Measurements from ENCODE around the gene ASCC1. TPM values are rescaled to one million over a fixed set of nuclear protein-coding genes. Genes with fewer than 3 reads are reported as not detected.

ASCC1 gene
- total and polyA plus RNA-seq, 2 of the 13 experiments (the other 11 are each of a cell fraction or from before 2014, with no cell fraction given), result 21.6 to 30.1 TPM

- no peak for TF ChIP-seq DNMT1 (CRISPR knock-in tag; IDR thresholded peaks at IDR 0.05)
- TF ChIP-seq DPF2 (CRISPR knock-in tag; IDR thresholded peaks at IDR 0.05; ENCODE audit: borderline replicate concordance, low read depth), result no peak; the same call in 1 of the 2 replicates
- TF ChIP-seq, protein P1, sequence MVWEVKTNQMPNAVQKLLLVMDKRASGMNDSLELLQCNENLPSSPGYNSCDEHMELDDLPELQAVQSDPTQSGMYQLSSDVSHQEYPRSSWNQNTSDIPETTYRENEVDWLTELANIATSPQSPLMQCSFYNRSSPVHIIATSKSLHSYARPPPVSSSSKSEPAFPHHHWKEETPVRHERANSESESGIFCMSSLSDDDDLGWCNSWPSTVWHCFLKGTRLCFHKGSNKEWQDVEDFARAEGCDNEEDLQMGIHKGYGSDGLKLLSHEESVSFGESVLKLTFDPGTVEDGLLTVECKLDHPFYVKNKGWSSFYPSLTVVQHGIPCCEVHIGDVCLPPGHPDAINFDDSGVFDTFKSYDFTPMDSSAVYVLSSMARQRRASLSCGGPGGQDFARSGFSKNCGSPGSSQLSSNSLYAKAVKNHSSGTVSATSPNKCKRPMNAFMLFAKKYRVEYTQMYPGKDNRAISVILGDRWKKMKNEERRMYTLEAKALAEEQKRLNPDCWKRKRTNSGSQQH (CRISPR knock-in tag; IDR thresholded peaks at IDR 0.05; ENCODE audit: low read depth), result no peak
- TF ChIP-seq HNF1A (IDR thresholded peaks at IDR 0.05; ENCODE audit: low read depth), result peak; percentile 9; the same call in 1 of the 2 replicates
- no peak; the same call in 1 of the 2 replicates for TF ChIP-seq HNF1A (CRISPR knock-in tag; IDR thresholded peaks at IDR 0.05; ENCODE audit: borderline replicate concordance)
- no peak for TF ChIP-seq SKI (IDR thresholded peaks at IDR 0.05; ENCODE audit: partially characterized antibody)
- no peak for TF ChIP-seq THYN1 (CRISPR knock-in tag; IDR thresholded peaks at IDR 0.05; ENCODE audit: borderline replicate concordance, low read depth)
- TF ChIP-seq TRIM24 (CRISPR knock-in tag; IDR thresholded peaks at IDR 0.05), result 0 out of 2 replicates have a peak, but pooled peaks have one; percentile 6
- TF ChIP-seq ZBTB49 (CRISPR knock-in tag; IDR thresholded peaks at IDR 0.05; ENCODE audit: borderline replicate concordance), result no peak
- TF ChIP-seq BHLHE40 (IDR thresholded peaks at IDR 0.05; ENCODE audit: low read length), result no peak
- TF ChIP-seq, protein P2, sequence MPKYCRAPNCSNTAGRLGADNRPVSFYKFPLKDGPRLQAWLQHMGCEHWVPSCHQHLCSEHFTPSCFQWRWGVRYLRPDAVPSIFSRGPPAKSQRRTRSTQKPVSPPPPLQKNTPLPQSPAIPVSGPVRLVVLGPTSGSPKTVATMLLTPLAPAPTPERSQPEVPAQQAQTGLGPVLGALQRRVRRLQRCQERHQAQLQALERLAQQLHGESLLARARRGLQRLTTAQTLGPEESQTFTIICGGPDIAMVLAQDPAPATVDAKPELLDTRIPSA (CRISPR knock-in tag; IDR thresholded peaks at IDR 0.05; ENCODE audit: borderline replicate concordance), result no peak
- no peak for TF ChIP-seq SMARCC2 (IDR thresholded peaks at IDR 0.05)
- no peak for TF ChIP-seq STAT5B (CRISPR knock-in tag; IDR thresholded peaks at IDR 0.05)
- no peak for TF ChIP-seq ZNF253 (CRISPR knock-in tag; IDR thresholded peaks at IDR 0.05; ENCODE audit: borderline replicate concordance)
- no peak for TF ChIP-seq PHF5A (CRISPR knock-in tag; IDR thresholded peaks at IDR 0.05; ENCODE audit: low read depth, unreplicated experiment)
- TF ChIP-seq, protein P3, sequence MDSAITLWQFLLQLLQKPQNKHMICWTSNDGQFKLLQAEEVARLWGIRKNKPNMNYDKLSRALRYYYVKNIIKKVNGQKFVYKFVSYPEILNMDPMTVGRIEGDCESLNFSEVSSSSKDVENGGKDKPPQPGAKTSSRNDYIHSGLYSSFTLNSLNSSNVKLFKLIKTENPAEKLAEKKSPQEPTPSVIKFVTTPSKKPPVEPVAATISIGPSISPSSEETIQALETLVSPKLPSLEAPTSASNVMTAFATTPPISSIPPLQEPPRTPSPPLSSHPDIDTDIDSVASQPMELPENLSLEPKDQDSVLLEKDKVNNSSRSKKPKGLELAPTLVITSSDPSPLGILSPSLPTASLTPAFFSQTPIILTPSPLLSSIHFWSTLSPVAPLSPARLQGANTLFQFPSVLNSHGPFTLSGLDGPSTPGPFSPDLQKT (CRISPR knock-in tag; IDR thresholded peaks at IDR 0.05; ENCODE audit: borderline replicate concordance), result no peak
- TF ChIP-seq ATM (IDR thresholded peaks at IDR 0.05; ENCODE audit: borderline replicate concordance), result no peak
These were observed 117.1 kb downstream of the ASCC1 start (continued) for GRCh38 chr10:72098836-72099599.

All from HepG2 (cell line).